ENCODE measurements around the gene PANK4.

Gene PANK4

DNA sequence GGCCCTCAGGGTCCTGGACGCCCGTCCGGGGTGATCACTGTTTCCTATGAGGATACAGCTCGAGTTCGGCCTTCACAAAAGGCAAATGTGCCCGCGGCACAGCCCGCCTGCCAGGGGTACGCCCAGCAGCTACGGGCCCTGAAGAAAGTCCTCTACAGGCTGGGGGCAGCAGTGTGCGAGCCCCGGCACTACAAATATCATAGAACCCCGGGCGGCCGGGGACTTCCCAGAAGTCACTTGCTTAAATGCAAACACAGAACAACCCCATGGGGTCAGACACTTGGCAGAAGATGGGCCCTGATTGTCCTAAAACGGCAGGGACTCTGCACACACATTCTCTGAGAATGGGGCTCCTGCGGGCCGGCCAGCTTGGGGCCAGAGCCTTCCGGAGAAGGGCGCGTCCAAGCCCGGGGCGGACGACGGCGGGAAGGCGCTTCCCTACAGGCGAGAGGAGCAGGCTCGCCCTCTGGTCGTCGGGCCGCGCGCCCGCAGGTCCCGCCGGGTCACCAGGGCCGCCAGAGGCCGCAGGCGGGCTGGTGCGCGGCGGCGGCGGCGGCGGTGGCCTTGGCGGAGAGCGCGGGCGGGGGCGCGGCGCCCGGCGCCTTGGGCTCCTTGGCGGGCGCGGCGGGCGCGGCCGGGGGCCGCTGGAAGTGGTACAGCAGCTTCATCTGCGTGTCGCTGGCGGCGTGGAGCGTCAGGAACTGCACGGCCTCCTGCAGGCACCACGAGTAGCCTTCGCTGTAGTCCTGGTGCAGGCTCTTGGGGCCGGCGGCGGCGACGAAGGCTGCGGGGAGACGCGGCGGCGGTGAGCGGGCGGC, 2.8 kb upstream of the PANK4 start:
- peak in 1 of 2 donors; percentile 39 for DNase-seq (ENCODE audit: low read depth in 2 of 2)

DNA sequence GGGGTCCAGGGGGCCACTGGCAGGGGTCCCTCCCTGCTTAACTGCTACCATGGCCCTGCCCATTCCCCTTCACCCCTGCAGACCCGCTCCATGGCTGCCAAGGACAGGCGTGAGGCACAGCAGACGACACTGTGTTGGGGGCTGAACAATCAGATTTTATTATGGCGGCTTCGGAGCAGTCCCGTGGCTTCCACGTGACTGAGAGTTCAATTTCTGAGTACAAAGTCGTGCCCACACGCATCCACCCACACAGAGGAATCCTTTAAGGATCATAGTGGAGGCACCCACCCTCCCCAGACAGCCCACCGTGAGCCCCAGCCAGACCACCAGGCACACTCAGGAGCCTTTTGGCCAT, 2.2 kb upstream of the PANK4 start:
- no peak for DNase-seq (ENCODE audit: low read depth in 2 of 2)

DNA sequence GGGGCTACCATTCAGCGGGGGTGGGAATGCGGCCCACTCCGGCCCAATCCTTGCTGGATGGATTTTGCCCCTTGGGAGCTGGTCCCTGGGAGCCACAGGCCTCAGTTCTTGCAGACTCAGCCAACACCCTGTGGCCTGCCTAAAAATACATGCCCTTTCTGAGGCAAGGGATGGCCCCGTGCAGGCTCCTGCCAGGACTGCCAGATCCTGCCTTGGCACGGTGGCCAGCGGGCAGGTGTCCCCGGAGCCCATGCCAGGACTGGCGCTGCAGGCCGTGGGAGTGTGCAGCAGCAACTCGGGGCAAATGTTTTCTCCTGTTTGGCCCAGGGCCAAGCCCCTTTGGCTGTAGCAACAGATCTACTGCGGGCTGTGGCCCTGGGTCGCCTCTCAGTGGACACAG, 1.6 kb upstream of the PANK4 start:
- DNase-seq (ENCODE audit: low read depth in 2 of 2), result no peak

DNA sequence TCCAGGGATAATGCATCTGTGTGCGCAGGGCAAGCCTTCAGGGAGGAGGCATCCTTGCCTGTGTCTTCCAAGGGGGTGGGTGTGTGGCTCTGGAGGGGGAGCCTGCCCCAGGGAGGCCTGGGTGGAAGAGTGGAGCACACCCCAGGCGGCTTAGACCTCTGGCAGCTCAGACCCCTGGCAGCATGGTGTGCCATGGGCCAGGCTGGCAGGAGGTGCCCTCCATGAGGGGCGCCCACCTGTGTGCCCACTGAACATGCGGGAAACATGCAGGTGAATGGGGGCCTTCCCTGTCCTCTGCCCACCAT, 1.1 kb upstream of the PANK4 start:
- DNase-seq (ENCODE audit: low read depth in 2 of 2), result no peak

DNA sequence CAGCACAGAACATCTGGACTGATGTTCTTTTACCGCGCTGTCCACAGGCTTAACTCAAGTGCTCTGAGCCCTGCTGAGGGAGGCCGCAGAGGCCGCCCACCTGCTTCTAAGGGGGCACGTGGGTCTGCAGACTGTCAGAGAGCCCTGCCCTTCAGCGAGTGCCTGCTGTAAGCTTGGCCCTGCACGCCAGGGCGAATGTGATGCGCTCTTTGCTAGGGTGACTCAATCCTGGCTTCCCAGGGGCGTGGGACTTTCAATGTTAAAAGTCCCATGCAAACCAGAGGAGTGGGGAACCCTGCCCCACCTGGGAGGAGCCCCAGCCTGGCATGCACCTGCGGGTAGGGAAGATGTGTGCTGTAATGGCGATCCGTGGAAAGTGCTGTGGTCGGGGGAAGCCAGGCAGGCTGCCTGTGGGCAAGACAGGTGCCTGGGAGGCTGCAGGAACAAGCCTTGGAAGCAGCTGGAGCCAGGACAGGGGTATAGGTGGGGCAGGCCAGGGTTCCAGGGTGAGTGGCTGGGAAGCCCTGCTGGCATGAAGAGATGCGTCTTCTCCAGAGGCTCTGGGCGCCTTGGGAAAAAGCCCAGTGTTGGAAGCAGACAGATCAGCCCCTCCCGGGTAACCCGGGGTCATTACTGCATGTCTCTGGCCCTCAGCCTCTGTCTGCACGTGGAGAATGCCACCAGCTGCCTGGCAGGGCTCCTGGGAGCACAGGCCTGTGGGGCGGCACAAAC, 594 bp upstream of the PANK4 start:
- DNase-seq (ENCODE audit: low read depth in 2 of 2), result peak in 1 of 2 donors; percentile 32

DNA sequence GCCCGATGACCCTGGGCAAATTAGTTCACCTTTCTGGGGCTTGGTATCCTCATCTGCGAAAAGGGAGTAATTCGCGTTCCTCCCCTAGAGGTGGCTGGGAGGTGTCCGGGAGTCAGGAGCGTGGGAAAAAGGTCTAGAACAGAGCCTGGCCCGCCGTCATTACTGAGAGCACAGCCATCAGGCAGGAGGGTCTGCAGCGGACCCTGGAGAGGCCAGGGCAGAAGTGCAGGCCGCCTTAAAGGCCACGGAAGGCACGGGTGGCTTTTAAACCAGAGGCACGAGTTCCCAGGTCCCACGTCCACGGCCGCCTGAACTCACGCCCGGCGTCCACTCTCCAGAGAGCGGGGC, 850 bp downstream of the PANK4 start:
- no peak for DNase-seq (ENCODE audit: low read depth in 2 of 2)

DNA sequence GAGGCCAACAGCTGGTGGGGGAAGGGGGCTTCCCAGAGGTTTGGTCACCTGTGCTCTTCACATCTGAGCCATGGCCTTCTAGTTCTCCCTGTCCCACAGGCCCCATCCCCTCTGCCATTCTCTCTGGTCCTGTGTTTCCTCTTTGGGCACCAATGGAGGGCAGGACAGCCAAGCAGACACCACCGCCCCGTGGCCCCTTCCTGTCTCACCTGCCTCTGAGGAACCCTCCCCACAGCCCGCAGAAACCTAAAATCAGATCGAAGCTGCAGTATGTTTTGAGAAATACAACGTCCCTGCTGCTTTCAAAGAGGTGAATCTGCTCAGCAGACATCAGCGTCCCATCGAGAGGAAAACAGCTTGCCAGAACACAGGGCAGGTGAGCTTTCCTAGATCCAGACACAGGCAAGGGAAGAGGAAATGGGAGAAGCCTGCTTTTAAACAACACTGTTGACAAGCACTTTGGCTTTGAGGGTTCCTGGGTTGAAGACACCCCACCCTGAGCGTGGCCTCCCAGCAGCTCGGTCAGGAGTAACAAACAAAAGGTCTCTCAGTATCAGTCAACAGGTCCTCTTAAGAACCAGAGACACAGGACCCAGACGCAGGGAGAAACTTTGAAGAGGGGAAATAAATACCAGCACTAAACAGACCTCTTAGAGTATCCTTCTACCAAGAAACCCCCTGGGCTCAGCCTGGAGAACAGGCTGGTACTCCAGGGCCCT, 2.3 kb downstream of the PANK4 start:
- no peak for DNase-seq (ENCODE audit: low read depth in 2 of 2)

DNA sequence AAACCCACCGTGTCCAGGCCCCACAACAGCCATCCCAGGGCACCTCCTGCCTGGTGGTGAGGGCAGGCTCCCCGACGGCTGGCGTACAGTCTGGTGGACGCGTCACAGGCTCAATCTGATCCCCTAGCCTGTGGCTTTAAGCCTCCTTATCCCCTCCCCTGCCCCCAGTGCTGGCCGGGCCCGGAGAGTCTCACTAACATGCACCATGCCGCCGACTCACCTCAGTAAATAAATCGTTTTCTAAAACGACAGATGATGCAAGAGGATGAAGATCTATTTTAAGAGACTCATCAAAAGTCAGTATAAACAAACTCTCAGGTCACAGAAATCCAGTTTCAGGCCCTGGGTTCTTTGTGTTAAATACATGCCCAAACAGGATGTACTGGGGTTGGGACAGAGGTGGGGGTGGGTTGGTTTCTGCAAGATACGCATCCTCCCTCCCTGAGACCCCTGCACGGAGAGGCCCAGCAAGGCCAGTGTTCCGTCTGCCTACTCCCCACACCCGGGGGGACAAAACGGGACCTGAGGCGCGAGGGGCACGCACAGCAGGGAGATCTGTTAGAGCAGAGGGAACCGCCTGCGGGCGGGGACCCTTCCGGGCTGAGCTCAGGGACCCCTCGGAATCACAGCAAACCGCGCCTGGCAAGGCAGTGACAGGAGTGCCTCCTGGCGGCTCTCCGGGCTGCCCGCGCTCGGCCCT, 3.1 kb downstream of the PANK4 start:
- no peak for DNase-seq (ENCODE audit: low read depth in 2 of 2)

DNA sequence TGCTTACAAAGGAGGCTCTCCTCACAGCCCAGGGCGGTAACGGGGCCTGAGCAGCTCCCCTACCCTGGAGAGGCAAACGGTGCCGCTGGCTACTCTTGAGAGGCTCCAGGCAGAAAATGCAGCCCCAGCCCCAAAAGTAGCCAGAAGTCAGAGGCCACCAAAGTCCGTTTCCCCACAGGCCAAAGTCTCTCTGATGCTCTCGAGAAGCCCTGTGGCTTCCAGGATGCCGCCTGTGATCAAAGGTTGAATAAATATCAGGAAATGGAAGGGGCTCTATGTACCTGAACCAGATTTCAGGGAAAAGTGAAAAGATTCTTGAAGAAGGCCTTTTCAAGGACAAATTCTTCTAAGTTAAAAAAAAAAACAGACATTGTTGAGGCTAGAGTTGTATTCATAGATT, 4.2 kb downstream of the PANK4 start:
- no peak for DNase-seq (ENCODE audit: low read depth in 2 of 2)

DNA sequence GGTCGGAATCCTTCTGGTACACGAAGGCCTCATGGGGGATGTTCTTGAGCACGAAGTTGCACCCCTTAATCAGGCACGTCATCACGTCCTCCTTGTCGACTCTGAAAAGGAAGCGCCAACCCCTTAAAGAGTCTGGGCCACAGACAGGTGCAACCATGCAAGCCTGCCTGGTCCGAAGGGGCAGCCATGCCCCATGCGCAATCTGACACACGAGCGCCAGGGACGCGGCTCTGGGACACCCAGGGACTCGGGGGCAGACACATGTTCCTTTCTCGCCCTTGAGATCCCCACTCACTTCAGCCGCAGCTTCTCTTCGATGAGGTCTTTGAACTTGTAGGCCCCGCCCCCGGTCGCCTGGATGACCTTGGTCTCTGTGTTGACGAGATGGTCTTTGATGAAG, 5.6 kb downstream of the PANK4 start:
- no peak for DNase-seq (ENCODE audit: low read depth in 2 of 2)

DNA sequence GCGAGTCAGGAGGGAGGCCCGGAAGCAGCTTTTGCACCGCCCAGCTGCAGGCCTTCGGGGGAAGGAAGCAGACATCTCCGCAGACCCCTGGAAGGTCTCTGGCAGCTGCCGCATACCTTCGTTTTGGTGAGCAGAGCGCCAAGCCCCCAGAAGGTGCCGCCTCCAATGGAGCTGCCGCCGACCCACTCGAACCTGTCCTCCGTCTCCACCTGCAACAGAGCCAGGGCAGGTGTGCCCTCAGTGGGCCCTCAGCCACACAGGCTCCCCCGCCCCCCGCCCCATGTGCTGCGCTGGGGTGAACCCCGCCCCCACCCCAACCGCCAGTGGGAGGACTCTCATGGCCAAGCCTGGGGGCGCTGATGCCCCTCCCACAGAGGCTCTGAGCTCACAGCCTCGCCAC, 6.2 kb downstream of the PANK4 start:
- DNase-seq (ENCODE audit: low read depth in 2 of 2), result no peak

DNA sequence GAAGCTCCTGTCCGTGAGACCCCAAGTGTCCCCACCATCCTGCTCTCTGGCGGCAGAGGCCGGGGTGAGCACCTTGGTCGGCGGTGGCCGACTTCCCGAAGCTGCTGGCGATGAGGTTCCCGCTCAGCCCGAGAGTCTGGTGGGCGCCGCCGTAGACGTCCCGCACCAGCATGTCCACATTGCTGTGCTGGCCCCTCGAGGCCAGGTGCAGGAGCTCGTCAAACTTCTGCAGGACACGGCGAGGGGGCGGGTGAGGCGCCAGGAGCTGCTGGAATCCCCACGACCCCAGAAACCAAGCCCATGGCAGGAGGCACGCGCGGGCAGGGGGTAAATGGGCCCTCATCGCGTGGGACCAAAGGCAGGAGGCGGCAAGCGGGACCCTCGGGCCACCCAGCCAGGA, 6.7 kb downstream of the PANK4 start:
- DNase-seq (ENCODE audit: low read depth in 2 of 2), result no peak

DNA sequence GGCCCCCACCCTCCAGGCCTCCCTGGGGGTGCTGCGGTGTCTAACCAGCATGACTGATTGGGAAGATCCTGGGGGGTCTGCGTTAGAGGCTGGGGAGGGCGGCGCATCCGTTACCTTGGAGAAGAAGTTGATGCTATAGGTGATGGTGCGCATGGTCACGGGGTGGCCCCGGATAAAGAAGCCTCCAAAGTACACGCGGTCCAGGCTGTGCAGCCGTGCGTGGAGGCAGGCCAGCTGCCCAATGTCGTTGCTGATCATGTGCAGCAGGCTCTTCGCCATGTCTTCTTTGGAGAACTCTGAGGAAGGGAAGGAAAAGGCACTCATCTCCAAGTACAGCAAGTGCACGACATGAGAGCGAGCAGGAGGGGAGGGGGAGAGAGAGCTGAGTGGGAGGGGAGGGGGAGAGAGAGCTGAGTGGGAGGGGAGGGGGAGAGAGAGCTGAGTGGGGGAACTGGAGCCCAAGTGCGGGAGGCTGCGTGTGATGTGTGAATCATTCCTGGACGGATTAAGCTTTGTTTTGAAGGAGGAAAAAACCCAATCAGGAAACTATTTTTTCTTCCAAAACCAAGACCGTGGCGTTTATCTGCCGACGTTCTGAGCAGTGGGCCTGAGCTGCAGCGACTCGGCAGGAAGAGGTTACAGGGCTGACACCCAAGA, 7.2 kb downstream of the PANK4 start:
- DNase-seq (ENCODE audit: low read depth in 2 of 2), result no peak

DNA sequence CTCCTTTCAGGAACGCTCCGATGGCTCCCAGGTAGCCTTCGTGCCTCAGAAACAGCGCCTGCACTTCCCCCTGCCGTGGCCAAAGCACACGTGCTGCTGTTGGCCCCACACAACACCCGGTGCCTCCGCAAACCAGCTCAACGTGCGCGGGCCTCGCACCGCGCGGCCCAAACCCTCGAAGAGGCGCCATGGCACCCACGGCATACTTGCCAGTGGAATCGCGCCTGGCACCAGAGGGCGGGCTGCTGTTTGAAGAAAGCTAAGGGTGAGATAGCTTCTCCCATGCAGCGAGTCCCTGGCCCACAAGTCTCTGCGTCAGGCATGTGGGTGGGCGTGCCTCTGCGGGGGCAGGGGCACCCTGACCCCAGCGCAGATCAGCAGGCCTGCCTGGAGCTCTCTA, 7.9 kb downstream of the PANK4 start:
- DNase-seq (ENCODE audit: low read depth in 2 of 2), result no peak

DNA sequence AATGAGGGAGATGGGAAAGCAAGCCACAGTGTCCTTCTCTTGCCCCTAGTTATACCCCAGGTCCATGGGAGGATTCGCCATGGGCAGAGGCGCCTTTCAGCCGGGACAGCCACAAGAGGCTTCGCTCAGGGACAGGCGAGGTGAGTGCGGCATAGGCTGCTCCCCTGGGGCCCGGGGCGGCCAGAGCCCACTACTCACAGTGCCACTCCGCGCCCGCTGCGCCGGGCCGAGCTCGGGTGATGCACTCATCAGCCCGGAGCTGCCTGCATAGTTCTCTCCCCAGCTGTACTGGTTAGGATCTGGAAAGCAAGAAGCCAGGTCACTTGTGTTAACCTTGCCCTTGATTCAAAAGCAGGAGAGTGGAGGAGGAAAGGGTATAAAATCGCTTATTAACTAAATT, 8.4 kb downstream of the PANK4 start:
- DNase-seq (ENCODE audit: low read depth in 2 of 2), result no peak

DNA sequence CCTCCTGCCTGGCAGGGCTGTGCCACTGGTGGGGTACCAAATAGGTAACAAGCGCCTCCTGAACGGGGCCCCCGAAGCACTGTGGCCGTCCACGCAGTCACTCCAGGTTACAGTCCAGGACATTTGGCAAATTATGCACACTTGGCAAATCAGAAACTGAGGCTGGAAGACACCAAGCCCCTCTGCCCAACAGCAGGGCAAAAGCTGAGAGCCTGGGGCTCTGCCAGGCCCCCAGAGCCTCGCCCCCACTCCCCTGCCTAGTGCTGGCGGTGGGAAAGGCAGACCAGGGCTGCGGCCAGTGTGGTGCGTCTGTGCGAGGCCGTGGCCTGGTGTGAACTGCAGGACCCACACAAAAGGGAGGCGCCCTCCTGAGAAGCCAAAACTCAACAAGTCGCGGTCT, 9.4 kb downstream of the PANK4 start:
- DNase-seq (ENCODE audit: low read depth in 2 of 2), result no peak

DNA sequence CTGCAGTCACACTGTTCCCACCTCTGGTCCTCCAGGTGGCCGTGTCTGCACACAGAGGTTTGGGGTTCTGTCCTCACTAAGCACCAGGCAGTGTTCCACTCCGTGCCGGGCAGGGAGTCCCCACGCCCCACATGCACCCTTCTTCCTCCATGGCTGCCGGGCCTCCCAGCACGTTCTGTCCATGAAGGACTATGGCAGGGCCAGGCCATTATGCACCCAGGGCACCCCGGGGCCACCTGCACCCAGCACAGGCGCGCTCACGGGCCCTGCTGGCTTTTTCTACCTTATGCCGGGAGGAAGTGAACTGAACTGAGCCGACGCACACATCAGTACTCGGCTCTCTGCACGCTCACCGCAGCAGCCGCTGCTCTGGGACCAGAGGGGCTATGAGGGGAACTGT, 10.3 kb downstream of the PANK4 start:
- no peak for DNase-seq (ENCODE audit: low read depth in 2 of 2)

DNA sequence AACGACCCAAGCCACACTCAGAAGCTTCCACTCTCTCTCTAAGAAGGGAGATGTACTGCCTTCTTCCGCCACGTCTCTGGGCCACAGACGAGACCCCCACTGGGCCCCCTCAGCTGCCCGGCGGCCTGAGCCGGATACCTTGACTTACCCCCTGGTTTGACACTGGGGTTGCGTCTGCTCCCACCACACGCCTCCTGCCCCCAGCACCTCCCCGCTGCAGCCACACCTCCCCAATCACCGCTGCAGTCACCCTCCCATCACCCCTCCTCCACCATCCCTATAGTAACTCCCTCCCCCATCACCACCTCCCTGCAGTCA, 10.7 kb downstream of the PANK4 start:
- no peak for DNase-seq (ENCODE audit: low read depth in 2 of 2)

DNA sequence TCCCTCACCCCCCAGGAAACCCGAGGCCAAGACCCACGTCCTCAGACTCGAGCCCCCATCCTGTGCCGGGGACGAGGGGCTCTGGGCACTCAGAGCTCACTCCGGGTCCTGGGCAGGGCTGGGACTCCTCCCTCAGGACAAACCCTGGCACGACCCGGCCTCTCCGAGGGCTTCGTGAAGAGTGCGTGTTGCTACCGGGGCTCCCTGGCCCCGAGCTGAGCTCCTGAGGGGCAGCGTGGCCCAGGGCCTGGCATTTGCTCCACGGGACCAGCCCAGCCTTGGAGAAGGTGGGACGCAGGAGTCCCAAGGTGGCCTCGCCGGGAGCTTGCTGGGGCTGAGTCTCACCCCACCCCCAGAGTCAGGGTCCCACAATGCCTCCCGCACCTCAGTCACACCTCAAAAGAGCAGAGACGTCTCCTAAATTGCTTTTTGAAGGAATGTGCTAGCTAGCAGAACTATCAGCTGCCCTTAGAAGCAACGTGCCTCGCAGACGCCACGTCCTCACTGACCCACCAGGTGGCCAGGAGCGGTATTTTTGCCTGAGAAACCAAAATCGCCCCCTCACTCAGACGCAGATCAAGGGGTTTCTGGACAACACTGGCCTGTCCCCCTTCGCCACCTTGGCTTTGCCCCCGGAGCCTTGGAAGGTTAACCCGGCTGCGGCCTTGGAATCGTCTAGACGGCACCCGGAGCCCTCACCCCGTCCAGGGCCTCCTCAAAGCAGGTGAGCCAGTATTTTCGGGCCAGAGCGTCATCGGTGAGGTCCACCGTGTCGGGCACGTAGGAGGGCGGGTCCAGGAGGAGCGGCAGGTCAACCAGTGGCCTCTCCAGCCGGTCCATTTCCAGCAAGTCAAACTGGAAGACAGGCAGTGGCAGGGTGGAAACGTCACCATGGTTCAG, 11.3 kb downstream of the PANK4 start:
- no peak for DNase-seq (ENCODE audit: low read depth in 2 of 2)

DNA sequence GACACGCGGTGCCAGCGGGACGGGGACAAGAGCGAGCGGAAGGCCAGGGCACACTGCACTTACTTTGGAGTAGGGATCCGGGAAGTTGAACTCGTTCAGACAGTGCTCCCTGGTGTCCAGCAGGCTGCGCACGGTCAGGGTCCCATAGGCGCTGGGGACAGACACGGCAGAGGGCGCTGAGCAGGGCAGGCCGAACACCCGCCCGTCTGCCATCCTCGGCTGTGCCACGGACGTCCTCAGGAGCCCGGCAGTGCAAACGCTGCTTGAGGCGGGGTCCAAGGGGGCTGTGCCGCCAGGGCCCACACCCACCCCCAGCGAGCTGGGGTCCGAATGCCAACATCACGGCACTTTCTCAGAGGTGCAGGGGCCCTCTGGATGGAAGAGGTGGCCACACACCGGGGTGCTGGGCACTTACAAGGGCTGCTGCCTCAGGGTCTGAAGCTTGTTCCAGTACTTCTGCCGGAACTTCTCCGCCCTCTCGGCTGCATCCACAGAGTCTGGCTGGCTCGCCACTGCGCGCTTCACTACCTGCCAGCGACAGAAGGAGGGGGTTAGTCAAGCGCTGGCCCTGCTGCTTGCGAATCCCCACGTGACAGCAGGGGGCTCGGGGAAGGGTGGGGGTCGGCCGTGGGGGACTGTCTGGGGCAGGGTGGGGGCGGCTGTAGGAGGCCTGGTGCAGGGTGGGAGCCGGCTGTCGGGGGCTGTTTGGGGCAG, 12.3 kb downstream of the PANK4 start:
- no peak for DNase-seq (ENCODE audit: low read depth in 2 of 2)

All from stimulated activated CD8-positive, alpha-beta memory T cell treated with anti-CD3 and anti-CD28 coated beads, Interleukin-15, amount 100 ng/mL, for 4 hours (primary cell).